Activated CD8-positive, alpha-beta memory T cell treated with anti-CD3 and anti-CD28 coated beads for 36 hours (primary cell): ENCODE measurements around the gene BMP6. TPM values are rescaled to one million over a fixed set of nuclear protein-coding genes. Genes with fewer than 3 reads are reported as not detected.

Experiments used
- CTCF ChIA-PET: fragments of 350-600 bp; sonication (Branson Sonifier 250); formaldehyde crosslinking; loops from one replicate; lab custom pipeline; 2021; ENCODE audit warnings: antibody characterized with exemption; lab: Charles Lee
- POLR2A ChIA-PET: fragments of 350-600 bp; sonication (Branson Sonifier 250); formaldehyde crosslinking; loops from one replicate; lab custom pipeline; 2021; ENCODE audit warnings: antibody characterized with exemption; lab: Charles Lee
- total RNA-seq, 2 experiments: library from RNA; stranded (reverse); gene quantifications; one replicate each; pipeline ENCODE4 v1.2.3, GENCODE V29; 2021

BMP6 gene
- total RNA-seq, result not detected

DNA sequence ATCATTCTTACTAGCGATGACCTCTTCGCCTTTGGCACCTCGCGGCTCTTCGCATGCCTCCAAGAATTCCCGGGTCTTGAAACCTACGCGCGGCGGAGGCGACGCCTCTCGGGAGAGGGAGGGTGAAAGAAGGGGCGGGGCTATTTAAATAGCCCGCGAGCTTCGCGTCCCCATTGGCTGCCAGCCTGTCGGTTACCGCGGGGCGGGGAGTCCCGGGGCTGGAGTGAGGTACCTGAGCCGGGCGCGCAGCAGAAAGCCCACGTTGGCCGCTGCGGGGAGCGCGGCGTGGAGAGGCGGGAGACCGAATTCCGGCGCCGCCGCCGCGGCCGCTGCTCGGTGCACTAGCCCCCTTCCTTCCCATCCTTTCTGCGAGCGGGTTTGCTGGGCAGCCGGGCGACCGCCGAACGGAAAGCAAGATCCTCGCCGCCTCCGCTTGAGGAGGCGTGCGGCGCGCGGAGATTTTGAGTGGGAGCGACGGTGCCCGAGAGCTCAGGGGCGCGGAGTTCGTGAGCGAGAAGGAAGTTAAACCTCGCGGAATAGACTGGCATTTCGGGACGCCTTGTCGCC lies at the start of gene BMP6:
Gene BMP6 (plus strand): TSS at position 251 of the 567 bp plus-strand sequence. CDS start 857 bp downstream, outside the sequence.
- ChIA-PET POLR2A (no interaction called here), CTCF (interaction anchor here (1.3 kb wide), 1 partner anchor 280 kb away, joined by 3 read pairs; no protein-coding TSS in a partner anchor)

DNA sequence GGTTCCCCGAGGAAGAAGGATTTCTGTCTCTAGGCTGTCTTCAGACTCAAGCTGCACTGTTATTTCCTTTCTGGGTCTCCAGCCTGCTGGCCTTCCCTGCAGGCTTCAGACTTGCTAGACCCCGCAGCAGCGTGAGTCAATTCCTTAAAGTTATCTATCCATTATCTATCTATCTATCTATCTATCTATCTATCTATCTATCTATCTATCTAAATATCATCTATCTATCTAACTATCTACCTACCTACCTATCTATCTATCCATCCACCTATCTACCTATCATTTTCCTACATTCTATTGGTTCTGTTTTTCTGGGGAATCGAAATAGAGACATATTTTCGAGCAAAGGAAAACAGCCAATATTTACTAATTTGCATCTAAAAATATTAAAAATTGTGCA lies 48.7 kb upstream of the BMP6 start:
- CTCF ChIA-PET, result no interaction called here
- POLR2A ChIA-PET, result no interaction called here

DNA sequence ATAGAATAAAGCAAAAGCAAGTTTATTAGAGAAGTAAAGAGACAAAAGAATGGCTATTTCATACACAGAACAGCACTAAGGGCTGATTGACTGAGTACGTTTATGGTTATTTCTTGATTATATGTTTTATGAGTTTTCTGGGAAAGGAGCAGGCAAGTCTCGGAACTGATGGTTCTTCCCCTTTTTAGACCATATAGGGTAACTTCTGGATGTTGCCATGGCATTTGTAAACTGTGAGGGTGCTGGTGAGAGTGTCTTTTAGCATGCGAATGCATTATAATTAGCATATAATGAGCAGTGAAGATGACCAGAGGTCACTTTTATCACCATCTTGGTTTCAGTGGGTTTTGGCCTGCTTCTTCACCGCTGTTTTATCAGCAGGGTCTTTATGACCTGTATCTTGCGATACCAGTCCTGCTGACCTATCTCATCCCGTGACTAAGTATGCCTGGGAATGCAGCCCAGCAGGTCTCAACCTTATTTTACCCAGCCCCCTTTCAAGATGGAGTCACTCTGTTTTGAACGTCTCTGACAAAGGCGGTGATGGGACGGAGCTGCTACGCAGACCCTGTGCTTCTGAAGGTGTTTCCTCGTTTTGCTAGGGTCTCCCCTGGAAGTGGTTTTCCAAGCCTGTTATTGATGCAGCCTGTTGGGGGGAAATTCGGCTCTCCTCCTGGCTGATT lies 45.4 kb upstream of the BMP6 start:
- ChIA-PET POLR2A (no interaction called here), CTCF (no interaction called here)

DNA sequence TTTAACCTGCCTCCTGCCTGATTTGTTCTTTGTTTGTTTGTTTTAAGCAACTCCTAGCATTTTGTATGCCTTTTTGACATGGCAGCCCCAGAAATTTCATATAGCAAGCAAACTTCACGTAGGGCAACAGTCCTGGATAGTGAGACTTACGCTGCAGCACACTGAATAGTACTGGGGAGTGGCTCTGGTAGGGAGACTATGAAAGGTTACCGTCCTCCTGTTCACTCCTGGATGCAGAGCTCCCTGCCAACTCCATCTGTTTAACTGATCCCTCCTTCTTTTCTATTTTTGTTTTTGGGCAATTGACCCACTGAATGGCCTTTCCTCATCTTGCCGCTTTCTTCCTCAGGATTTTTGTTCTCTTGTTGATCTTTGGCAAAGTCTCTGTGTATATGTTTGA lies 44.5 kb upstream of the BMP6 start:
- ChIA-PET CTCF (no interaction called here), POLR2A (no interaction called here)

DNA sequence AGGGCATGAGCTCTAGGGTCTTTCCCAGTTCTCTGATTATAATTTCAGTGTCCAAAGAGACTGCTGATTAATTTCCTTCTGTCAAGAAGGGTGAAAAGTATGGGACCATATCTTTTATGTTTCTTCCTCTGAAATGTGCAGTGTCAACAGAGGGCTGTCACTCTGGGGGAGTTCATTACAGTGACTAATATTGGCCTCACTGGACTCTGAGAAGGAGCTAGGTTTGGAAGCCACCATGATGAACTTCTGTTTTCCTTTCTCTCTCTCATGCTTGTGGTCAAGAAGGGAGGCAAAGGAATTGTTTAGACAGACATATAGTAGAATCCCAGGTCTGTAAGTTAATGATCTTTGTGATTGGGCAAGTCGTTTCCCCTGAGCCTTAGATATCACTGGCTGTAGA lies 41.8 kb upstream of the BMP6 start:
- ChIA-PET POLR2A (no interaction called here), CTCF (no interaction called here)

DNA sequence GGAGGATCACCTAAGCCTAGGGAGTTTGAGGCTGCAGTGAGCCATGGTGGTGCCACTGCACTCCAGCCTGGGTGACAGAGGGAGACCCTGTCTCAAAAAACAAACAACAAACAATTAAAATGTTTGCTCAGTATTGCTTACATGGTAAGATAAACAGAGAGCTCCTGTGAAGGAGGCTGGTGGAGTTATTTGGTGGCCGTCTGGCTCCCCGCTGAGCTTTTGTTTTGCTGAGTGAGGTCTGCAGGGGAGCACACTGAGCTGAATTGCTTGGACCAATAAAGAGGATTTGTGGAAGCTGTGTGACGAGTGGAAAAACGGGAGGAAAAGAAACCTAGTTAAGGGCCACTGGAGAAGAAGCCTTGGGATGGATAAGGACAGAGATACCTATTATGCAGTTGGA lies 41.1 kb upstream of the BMP6 start:
- ChIA-PET POLR2A (no interaction called here), CTCF (no interaction called here)

DNA sequence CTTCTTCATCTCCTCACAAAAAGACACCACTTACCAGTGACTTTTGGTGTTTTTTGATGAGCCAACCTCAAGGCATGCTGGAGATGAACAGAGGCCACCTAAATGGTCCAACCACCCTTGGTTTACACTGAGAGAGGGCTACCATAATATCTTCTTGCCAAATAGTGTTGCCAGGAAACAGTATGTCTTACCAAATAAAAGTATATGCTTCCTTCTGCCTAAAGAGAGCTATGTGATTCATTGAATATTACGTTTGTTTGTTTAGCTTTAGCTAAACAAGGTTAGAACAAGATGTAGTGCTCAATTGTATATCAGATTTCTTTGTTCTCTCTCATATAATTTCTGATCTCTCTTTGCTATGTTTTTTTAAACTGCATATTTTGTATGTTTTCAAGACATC lies 40.6 kb upstream of the BMP6 start:
- POLR2A ChIA-PET, result no interaction called here
- CTCF ChIA-PET, result no interaction called here

DNA sequence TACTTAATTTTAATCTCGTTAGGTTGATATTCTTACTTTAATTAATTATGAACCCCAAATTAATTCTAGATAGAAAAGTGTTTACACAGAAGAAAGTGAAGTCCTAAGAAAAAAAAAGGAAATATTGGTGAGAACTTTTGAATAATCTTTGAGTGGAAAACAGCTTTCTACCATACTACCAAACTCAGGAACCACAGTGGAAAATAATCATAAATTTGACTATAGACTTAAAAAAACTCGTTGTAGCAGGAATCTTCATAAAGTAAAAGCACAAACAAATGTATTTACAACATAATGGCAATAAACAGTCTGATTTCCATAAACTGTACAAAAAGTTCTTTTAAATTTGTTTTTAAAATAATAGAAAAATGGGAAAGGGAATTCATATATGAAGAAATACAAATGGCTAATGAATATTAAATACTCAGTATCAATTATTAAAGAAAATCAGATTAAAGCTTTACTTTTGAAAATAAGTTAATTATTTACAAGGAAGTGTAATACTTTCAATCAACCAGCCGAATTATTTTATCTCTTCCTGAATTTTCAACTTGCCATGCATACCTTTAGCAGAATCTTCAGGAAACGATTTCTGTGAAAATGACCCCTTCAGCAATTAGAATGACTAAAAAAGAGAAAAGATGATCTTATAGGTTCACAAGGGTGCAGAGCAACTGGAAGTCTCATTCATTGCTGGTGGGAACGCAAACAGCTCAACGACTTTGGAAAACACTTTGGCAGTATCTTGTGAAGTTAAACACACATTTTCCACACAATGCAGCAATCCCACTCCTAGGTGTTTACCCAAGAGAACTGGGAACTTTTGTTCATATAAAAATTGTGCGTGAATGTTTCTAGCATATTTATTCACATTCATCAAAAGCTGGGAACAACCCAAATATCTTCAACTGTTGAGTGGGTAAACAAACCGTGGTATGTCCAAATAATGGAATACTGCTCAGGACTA lies 38.5 kb upstream of the BMP6 start:
- ChIA-PET POLR2A (no interaction called here), CTCF (no interaction called here)

DNA sequence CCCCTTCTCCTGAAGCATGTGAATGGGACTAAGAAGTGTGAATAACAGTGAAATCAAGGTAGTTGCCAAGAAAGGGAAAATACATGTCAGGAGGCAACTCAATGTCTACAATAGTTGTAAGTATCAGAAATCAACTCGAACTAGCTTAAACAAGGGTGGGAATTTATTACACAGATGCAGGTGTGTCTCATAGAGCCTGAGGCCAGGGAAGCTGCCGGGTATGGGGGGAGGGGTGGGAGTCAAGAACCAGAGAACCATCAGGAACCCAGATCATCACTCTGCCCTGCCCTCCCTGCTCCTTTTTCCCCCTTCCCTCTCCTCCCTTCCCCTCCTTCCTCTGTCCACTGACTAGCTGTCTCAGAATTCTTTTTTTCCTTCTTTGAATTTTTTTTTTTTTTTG lies 34.9 kb upstream of the BMP6 start:
- ChIA-PET CTCF (no interaction called here), POLR2A (no interaction called here)

DNA sequence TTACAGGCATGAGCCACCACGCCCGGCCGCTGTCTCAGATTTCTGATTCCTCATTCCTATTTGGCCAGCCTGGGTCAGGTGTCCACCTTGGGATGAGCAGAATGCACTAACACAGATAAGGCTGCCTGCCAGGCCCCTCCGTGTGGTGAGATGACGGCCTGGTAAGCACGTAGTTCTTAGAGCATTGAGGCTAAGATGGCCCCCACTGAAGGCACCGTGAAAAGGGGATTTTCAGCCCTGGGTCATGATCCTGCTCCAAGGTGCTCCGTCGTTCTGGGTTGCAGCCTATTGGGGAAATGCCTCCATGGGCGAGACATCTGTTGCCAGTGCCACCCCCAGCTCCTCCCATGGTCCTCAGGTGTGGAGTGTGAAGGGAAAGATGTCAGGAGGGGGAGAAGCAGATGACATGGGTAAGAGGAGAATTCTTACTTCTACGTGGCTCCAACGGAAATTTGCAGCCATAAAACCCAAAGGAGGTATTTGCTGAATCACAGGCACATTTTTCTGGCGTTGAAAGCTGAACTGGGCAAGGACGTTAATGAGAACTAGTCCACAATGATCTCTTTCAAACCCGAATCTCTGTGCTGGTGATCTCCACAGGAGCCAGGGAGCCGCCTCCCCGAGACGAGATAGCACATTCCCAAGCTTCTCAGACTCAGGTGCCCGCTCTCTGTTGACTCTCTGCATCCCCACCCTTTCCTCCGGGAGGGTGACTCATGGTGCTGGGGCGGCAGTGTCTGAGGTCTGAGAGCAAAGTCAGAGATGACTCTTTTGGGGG lies 34.0 kb upstream of the BMP6 start:
- ChIA-PET CTCF (no interaction called here), POLR2A (no interaction called here)

DNA sequence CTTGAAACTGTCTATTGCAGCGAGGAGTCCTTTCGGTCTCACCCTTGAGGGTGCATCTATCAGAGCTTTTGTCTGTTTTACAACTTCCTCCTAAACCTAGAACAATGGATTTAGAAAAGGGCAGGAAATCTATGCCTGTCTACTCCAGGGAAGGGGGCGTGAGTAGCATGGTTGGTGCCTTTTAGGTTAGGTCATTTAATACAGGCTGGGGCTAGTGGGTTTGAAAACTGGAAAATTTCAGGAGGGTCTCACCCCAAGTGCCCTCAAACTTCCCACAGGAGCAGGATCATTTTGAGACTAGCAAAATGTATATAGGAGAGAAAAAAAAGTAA lies 33.5 kb upstream of the BMP6 start:
- CTCF ChIA-PET, result no interaction called here
- POLR2A ChIA-PET, result no interaction called here

DNA sequence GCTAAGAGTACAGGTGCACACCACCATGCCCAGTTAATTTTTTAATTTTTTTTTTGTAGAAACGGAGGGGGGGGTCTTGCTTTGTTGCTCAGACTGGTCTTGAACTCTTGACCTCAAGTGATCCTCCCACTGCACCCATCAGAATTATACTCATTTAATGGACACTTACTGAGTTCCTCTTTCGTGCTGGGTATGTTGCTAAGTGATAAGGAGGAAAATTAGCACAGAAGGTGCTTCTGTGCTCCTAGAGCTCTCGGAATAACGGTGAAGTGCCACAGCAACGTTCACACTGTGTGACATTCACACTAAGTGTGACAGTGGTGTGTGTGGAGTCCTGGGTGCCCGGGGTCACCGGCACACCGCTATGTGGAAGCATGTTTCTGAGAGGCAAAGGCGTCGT lies 32.1 kb upstream of the BMP6 start:
- ChIA-PET POLR2A (no interaction called here), CTCF (no interaction called here)

DNA sequence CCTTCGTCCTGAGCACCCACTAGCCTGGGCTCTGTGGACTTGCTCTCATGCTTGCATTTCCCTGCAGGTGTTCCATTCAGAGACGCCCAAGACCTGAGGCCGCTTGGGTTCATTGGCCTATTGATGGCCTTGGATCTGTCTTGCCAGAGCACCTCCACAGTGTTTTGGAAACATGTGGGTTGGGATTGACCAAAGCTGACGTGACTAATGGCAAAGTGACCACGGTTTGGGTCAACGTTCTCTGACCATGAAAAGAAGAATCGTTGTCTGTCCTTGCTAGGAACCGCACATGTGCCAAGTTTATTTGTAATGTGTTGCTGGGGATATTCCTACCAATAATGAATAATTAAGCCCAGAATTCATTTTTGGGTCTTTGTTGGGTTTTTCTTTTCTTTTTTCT lies 29.8 kb upstream of the BMP6 start:
- POLR2A ChIA-PET, result no interaction called here

DNA sequence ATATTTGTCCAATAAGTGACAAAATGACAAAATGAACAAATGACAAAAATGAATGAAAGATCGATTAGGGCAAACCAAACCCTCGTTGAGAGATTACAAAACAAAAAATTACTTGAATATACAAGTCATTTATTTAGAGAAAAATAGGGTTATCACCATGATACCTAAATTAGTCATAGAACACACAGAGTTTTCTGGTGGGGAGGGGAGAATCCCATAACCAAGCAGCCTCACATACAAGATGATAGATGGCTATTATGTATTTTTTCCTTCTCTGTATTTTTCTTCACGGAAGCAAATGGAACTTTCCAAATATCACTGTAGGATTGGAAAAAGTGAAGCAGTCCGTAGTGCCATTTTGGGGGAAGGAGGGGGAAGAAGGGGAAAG lies 28.5 kb upstream of the BMP6 start:
- POLR2A ChIA-PET, result interaction anchor here (0.6 kb wide), 1 partner anchor 11 kb away, joined by 10 read pairs; no protein-coding TSS in a partner anchor
- CTCF ChIA-PET, result no interaction called here

More for the DNA sequence above, 29.8 kb upstream of the BMP6 start:
- CTCF ChIA-PET, result no interaction called here

DNA sequence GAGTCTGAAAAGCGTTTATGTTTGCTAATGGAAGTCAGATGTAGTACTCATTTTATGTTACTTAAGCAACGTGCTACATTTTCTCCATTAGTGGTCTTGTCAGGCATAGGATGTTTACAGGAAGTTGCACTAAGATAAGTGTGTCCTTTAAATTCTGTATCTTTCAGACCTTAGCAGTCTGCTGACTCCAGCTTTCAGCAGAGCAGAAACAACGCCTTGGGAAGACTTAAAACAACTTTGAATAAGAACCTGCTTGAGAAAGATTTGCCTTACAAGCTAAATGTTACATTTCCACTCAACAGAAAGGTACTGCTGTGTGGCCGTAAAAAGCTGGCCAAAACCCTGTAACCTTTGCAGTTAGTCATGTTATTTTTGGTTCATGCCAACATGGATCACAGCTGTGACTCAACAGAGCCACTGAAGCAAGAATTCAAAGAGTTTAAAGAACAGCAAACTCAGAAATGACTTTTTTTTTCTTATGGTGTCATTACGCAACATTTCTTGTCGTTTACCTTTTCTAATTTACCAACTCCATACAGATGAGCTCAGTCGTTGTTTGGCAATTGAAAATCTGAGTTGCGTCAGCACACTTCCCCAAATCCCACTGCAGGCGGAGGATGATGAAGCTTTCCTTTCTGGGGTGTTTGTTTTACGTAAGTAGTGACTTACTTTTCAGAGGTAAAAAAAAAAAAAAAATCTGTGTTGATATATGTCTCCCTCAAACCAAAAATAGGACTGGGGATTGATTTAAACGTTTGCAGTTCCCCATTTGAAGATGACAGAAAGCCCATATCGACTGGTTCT lies 27.9 kb upstream of the BMP6 start:
- CTCF ChIA-PET, result no interaction called here

DNA sequence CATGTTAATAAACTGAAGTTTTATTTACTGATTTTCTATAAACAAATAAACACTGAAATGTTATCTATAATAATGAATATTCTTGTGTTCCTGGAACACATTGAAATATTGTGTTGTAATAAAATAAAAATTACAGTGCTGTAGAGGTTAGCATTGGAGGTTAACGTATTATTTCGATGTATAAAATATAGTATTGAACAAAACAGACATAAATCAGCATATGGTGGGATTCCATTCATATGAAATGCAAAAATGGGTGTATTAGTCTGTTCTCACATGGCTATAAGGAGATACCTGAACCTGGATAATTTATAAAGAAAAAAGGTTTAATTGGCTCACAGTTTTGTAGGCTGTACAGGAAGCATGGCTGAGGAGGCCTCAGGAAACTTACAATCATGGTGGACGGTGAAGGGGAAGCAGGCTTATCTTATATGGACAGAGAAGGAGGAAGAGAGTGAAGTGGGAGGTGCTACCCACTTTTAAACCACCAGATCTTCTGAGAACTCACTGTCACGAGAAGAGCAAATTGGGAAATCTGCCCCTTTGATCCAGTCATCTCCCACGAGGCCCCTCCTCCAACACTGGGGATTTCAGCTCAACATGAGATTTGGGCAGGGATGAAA lies 24.6 kb upstream of the BMP6 start:
- CTCF ChIA-PET, result no interaction called here
- POLR2A ChIA-PET, result no interaction called here

More for the DNA sequence above, 27.9 kb upstream of the BMP6 start:
- POLR2A ChIA-PET, result interaction anchor here (0.6 kb wide), 1 partner anchor 10 kb away, joined by 10 read pairs; no protein-coding TSS in a partner anchor

DNA sequence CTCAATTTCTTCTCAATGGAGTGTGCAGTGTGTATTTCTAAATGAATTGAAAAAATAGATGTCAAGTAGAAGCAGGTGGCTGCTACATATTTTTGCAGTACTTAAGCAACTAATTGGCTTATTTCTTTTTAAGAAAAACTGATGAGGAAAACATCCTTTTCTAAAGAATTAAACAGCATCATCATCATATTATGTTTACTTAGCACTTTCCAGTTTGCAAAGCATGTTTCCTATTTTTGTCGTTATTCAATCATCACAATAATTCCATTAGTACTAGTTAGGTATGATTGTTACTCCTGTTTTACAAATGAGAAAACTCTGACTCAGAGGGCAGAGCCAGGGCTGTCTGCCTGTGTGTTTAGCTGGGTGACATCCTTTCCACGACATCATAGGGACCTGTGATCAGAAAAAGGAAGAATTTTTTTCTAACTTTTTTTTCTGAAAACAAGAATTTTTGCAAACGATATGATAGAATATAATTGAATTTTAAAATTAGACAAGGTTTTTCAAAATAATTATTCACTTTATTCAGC lies 22.7 kb upstream of the BMP6 start:
- POLR2A ChIA-PET, result no interaction called here
- CTCF ChIA-PET, result no interaction called here

DNA sequence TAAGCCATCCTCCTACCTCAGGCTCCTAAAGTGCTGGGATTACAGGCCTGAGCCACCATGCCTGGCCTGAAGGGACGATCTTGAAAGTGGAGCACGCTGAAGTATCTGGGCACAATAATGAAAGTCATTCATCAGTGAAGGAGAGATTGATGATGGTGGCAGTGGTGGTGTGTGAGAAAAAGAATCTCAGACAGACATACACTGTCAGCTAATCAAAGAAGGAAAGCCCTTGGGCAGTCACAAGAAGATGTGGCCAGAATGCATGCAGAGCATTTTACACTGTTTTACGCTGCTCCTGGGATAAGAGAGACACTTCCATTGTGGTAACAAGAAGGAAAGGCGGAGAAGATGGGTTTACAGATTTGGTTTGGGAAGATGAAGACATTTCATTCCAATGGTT lies 20.4 kb upstream of the BMP6 start:
- POLR2A ChIA-PET, result no interaction called here
- CTCF ChIA-PET, result no interaction called here
